Endothelial cell of umbilical vein (primary cell): ENCODE data around the gene SH3BP5L.

Experiments used
- CTCF ChIP-seq, 2 donors: IDR thresholded peaks; 1 replicate in 1 of 2; 2 replicates in 1 of 2; pipeline ENCODE4 v1.5.1; 2011; ENCODE audit warnings: low read length in 2 of 2, mild to moderate bottlenecking in 2 of 2, moderate library complexity in 2 of 2, control low read depth in 1 of 2, inconsistent platforms in 1 of 2, low read depth in 1 of 2; ENCODE audit not compliant: insufficient read depth in 1 of 2; ENCODE audit errors: extremely low read depth in 1 of 2
- EZH2 ChIP-seq: IDR thresholded peaks from 2 replicates; pipeline ENCODE4 v1.6.1; 2012; ENCODE audit warnings: borderline replicate concordance, low read depth, mild to moderate bottlenecking, moderate library complexity, low read length, inconsistent platforms; ENCODE audit not compliant: severe bottlenecking
- MAX ChIP-seq: IDR thresholded peaks from 2 replicates; pipeline ENCODE4 v1.6.1; 2011; ENCODE audit not compliant: insufficient read depth, insufficient read length
- POLR2AphosphoS5 ChIP-seq: IDR thresholded peaks from 2 replicates; pipeline ENCODE4 v1.6.1; 2012; ENCODE audit warnings: low read depth, mild to moderate bottlenecking, control low read depth, low read length, moderate library complexity; ENCODE audit not compliant: insufficient read depth

GRCh38 chr1:248790456-248790855 is 35.3 kb downstream of the SH3BP5L start:
- TF ChIP-seq CTCF (IDR thresholded peaks at IDR 0.05; ENCODE audit: extremely low read depth in 1 of 2, insufficient read depth in 1 of 2, low read depth in 1 of 2, low read length in 2 of 2) (no peak), POLR2AphosphoS5 (no peak), EZH2 (no peak), MAX (no peak)
